RWPE2 (cell line): Measurements from ENCODE around the gene EPHB6.

ENCODE experiments used
- ATAC-seq: fragments of 200-7000 bp; cut with Tn5 transposase; 3 replicates; pipeline ENCODE4 v1.9.1; 2021; ENCODE audit warnings: low read depth
- DNase-seq: peaks from one replicate; pipeline ENCODE4 v3.0.0-alpha.2; 2020; ENCODE audit warnings: low spot score
- H3K27ac ChIP-seq: fragments of 450-650 bp; 2 replicates; pipeline ENCODE4 v1.5.1; 2017; ENCODE audit warnings: mild to moderate bottlenecking; ENCODE audit not compliant: poor library complexity, severe bottlenecking
- H3K27me3 ChIP-seq: fragments of 250-450 bp; sonication (Bioruptor Pico); 2 replicates; pipeline ENCODE4 v1.5.1; 2021; ENCODE audit warnings: mild to moderate bottlenecking, moderate library complexity; ENCODE audit not compliant: insufficient read depth, poor library complexity, severe bottlenecking
- H3K36me3 ChIP-seq: fragments of 250-450 bp; sonication (Bioruptor Pico); 2 replicates; pipeline ENCODE4 v1.5.1; 2020; ENCODE audit warnings: low read depth, mild to moderate bottlenecking, moderate library complexity
- H3K4me1 ChIP-seq: fragments of 250-450 bp; sonication (Bioruptor Pico); 2 replicates; pipeline ENCODE4 v1.5.1; 2021; ENCODE audit warnings: mild to moderate bottlenecking, moderate library complexity; ENCODE audit not compliant: insufficient read depth, poor library complexity, severe bottlenecking
- H3K4me3 ChIP-seq: fragments of 250-450 bp; sonication (Bioruptor Pico); 2 replicates; pipeline ENCODE4 v1.5.1; 2021; ENCODE audit warnings: mild to moderate bottlenecking, moderate library complexity; ENCODE audit not compliant: severe bottlenecking
- H3K9me3 ChIP-seq: fragments of 250-450 bp; sonication (Bioruptor Pico); 2 replicates; pipeline ENCODE4 v1.5.1; 2021; ENCODE audit warnings: mild to moderate bottlenecking, moderate library complexity; ENCODE audit not compliant: severe bottlenecking
- TF ChIP-seq, protein P1 (sequence below): fragments of 450-650 bp; IDR thresholded peaks from one replicate; pipeline ENCODE4 v1.5.1; 2017; ENCODE audit warnings: mild to moderate bottlenecking, moderate library complexity; ENCODE audit not compliant: poor library complexity, severe bottlenecking

The EPHB6 gene

DNA sequence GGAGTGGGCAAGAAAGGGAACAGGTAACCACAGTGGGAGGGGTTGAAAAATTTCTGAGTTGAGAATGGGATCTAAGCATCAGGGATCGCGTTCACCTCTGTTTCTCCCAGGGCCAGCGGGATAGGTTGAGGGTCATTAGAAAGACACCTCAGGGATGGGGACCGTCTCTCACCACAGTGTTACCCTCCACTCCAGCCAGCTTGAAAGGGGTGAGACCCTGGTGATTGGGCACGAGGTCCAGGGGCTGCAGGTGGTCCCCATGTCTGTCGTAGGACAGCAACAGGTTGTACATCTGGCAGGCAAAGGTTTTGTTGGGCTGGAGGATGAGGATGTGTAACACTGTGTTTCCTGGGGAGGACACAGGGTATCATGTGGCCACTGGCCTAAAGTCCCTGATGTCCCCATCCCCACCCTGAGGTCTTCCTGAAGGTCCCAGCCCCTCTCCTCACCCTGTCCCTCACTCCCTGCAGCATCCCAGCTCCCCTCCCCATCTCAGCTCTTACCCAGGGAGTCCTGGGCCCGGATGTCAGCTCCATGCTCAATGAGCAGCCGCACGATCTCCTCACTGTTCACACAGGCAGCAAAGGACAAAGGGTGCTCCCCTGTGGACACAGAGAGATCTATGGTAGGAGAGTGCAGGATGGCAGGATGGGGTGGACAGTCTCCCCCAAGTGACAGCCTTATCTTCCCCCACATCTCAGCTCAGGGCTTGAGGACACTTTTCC lies 21.5 kb downstream of the EPHB6 start:
- H3K36me3 ChIP-seq: no peaks in the 10 kb centered on the region
- H3K27ac ChIP-seq: no peak overlapping the region
- peaks cover 4% of the 10 kb centered on the region for H3K27me3 ChIP-seq
- no peak overlapping the region for H3K4me3 ChIP-seq
- DNase-seq (no peak), ATAC-seq (no peak)
- no peaks in the 10 kb centered on the region for H3K4me1 ChIP-seq
- no peaks in the 10 kb centered on the region for H3K9me3 ChIP-seq
- TF ChIP-seq, protein P1, sequence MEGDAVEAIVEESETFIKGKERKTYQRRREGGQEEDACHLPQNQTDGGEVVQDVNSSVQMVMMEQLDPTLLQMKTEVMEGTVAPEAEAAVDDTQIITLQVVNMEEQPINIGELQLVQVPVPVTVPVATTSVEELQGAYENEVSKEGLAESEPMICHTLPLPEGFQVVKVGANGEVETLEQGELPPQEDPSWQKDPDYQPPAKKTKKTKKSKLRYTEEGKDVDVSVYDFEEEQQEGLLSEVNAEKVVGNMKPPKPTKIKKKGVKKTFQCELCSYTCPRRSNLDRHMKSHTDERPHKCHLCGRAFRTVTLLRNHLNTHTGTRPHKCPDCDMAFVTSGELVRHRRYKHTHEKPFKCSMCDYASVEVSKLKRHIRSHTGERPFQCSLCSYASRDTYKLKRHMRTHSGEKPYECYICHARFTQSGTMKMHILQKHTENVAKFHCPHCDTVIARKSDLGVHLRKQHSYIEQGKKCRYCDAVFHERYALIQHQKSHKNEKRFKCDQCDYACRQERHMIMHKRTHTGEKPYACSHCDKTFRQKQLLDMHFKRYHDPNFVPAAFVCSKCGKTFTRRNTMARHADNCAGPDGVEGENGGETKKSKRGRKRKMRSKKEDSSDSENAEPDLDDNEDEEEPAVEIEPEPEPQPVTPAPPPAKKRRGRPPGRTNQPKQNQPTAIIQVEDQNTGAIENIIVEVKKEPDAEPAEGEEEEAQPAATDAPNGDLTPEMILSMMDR: no peak

DNA sequence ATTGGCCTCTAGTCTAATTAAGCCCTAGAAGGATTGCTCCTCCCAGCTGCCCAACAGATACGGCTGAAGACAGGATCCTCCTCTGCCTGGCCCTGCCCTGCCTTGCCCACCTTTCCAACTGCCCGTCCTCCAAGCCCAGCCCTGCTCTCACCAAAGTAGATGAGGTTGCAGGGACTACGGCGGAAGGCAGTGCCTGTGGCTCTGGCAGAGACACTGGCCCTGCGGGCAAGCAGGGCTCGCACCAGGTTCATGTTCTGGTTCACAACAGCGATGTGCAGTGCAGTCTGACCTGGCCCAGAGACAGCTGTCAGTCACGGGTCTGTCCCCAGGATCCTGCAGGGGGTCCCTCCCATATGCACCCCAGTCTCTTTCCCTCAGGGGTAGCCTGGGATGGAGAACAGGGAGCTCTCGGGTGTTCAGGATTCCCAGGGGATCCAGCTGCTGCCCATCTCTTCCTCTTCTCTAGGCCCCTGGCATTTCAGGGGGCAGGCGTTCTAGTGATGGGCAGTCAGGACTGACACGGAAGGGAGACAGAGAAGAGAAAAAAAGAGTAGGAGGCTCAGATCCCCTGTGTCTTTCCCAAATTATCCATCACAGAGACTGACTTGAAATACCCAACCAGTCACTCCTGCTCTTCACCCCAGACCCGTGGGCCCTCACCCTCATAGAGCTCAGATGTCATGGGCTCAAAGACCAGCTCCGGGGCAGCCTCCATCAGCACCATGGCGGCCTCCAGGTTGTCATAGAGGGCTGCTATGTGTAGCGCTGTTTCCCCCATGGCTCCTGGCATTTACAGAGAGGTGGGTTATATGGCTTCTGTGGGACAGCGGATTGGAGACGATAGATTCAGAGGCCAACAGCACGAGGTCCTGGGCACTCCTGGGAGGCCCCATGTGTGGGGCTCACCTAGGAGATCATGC lies 22.4 kb downstream of the EPHB6 start:
- no peak overlapping the region for H3K27ac ChIP-seq
- DNase-seq (no peak), ATAC-seq (no peak)
- H3K27me3 ChIP-seq: peaks cover 9% of the 10 kb centered on the region
- no peaks in the 10 kb centered on the region for H3K9me3 ChIP-seq
- H3K4me1 ChIP-seq: no peaks in the 10 kb centered on the region
- no peaks in the 10 kb centered on the region for H3K36me3 ChIP-seq
- no peak overlapping the region for H3K4me3 ChIP-seq
- TF ChIP-seq, protein P1: no peak

DNA sequence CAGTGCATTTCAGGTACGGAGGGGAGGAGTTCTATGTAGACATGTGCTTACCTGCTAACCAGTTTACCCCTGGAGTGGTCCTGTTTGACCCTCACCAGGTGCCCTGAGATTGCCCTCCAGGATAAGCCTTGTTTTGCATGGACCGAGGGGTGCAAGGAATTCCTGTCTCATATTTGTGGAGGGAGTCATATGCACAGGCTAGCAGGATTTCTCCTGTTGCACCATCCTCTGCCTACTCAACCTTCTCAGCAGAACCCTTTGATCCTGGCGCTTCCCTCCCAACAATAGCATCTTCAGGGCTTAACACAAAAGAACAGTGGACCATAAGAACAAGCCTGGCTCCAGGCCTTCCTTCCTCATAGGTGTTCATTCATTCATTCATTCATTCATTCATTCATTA lies 23.4 kb downstream of the EPHB6 start:
- H3K27ac ChIP-seq: no peak overlapping the region
- no peak for ATAC-seq
- TF ChIP-seq, protein P1: no peak

DNA sequence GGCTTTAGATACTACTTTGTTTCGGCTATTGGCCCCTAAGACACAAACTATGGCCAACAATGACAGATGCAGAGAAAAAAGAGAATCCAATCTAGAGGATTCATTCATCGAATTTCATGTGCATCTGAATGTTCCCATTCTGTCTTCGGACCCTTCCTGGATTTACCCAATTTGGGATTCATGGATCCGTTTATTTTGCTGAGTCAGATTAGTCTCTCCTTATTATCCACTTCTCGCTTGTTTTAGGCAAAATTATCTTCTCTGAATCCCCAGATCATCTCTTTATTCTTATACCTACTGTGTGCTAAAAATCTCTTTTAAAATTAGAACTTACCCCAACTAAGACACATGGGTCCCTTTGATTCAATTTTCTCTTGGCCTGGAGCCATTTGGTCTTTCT lies 24.2 kb downstream of the EPHB6 start:
- no peak for DNase-seq
- H3K4me3 ChIP-seq: no peak overlapping the region
- H3K27me3 ChIP-seq: peaks cover 9% of the 10 kb centered on the region
- H3K9me3 ChIP-seq: no peaks in the 10 kb centered on the region
- ATAC-seq: no peak
- no peaks in the 10 kb centered on the region for H3K36me3 ChIP-seq
- TF ChIP-seq, protein P1: no peak
- H3K27ac ChIP-seq: no peak overlapping the region
- no peaks in the 10 kb centered on the region for H3K4me1 ChIP-seq

More for the DNA sequence above, 23.4 kb downstream of the EPHB6 start:
- H3K4me3 ChIP-seq: no peak overlapping the region
- no peaks in the 10 kb centered on the region for H3K36me3 ChIP-seq
- DNase-seq: no peak
- no peaks in the 10 kb centered on the region for H3K4me1 ChIP-seq
- no peaks in the 10 kb centered on the region for H3K9me3 ChIP-seq
- H3K27me3 ChIP-seq: peaks cover 9% of the 10 kb centered on the region
